Panc1 (cell line): Measurements from ENCODE around the gene PLPP4.

Experiments used
- CTCF ChIP-seq: fragments of 450-650 bp; IDR thresholded peaks from 2 replicates; pipeline ENCODE4 v1.5.1; 2017; ENCODE audit warnings: mild to moderate bottlenecking
- POLR2AphosphoS5 ChIP-seq: IDR thresholded peaks from 2 replicates; pipeline ENCODE4 v1.6.1; 2012; ENCODE audit warnings: mild to moderate bottlenecking, low read depth, low read length, moderate library complexity
- REST ChIP-seq, 2 experiments: IDR thresholded peaks; 2 replicates each; pipeline ENCODE4 v1.6.1; 2011 to 2012; ENCODE audit warnings: low read depth in 2 of 2, control low read depth in 1 of 2, low read length in 1 of 2, mild to moderate bottlenecking in 1 of 2, moderate library complexity in 1 of 2; ENCODE audit not compliant: insufficient read depth in 1 of 2
- SIN3A ChIP-seq: IDR thresholded peaks from 2 replicates; pipeline ENCODE4 v1.6.1; 2012; ENCODE audit warnings: low read depth, mild to moderate bottlenecking, low read length, moderate library complexity, borderline replicate concordance; ENCODE audit not compliant: insufficient read depth
- TCF7L2 ChIP-seq: IDR thresholded peaks from 2 replicates; pipeline ENCODE4 v1.6.1; 2011; ENCODE audit warnings: mild to moderate bottlenecking, low read depth, low read length, inconsistent platforms

GRCh38 chr10:120423431-120424197 is 33.4 kb upstream of the PLPP4 start:
- no peak for TF ChIP-seq SIN3A
- TF ChIP-seq CTCF = peak; percentile 96
- TF ChIP-seq POLR2AphosphoS5 = no peak
- TF ChIP-seq REST (IDR thresholded peaks at IDR 0.05; ENCODE audit: insufficient read depth in 1 of 2, low read depth in 2 of 2, low read length in 1 of 2) = no peak
- TF ChIP-seq TCF7L2 = 0 out of 2 replicates have a peak, but pooled peaks have one; percentile 6
